ENCODE results near the gene FADD.
A peak's percentile ranks its signal among the peaks of the same experiment; 100 is the strongest.
"Not testable (repeated sequence)": the region's sequence is repeated elsewhere in the genome, so short reads cannot be mapped to it uniquely, and the experiment has no call there.

The FADD gene

GRCh38 chr11:70207531-70208131, 4.5 kb downstream of the FADD start:
- DNase-seq (ENCODE audit: low read depth), result no peak
- no peak for TF ChIP-seq CTCF (IDR thresholded peaks at IDR 0.05; ENCODE audit: low read length, missing control alignments)
- no peak overlapping the region for H3K4me3 ChIP-seq (replicated peaks; ENCODE audit: low read depth, low read length)

GRCh38 chr11:70209391-70209912, 6.4 kb downstream of the FADD start:
- DNase-seq (ENCODE audit: low read depth), result no peak
- H3K4me3 ChIP-seq (replicated peaks; ENCODE audit: low read depth, low read length), result no peak overlapping the region
- TF ChIP-seq CTCF (IDR thresholded peaks at IDR 0.05; ENCODE audit: low read length, missing control alignments), result no peak

GRCh38 chr11:70210051-70210501, 7.0 kb downstream of the FADD start:
- TF ChIP-seq CTCF (IDR thresholded peaks at IDR 0.05; ENCODE audit: low read length, missing control alignments), result no peak
- no peak overlapping the region for H3K4me3 ChIP-seq (replicated peaks; ENCODE audit: low read depth, low read length)
- DNase-seq (ENCODE audit: low read depth), result peak; percentile 66

GRCh38 chr11:70210530-70210929, 7.4 kb downstream of the FADD start:
- no peak for DNase-seq (ENCODE audit: low read depth)
- no peak for TF ChIP-seq CTCF (IDR thresholded peaks at IDR 0.05; ENCODE audit: low read length, missing control alignments)
- H3K4me3 ChIP-seq (replicated peaks; ENCODE audit: low read depth, low read length), result no peak overlapping the region

- no peak for DNase-seq (ENCODE audit: low read depth)
- H3K4me3 ChIP-seq (replicated peaks; ENCODE audit: low read depth, low read length), result no peak overlapping the region
- no peak for TF ChIP-seq CTCF (IDR thresholded peaks at IDR 0.05; ENCODE audit: low read length, missing control alignments)
These were observed 9.2 kb downstream of the FADD start for GRCh38 chr11:70212227-70212811.

- DNase-seq (ENCODE audit: low read depth); H3K4me3 ChIP-seq (replicated peaks; ENCODE audit: low read depth, low read length): not testable (repeated sequence)
These were observed 14.3 kb downstream of the FADD start for GRCh38 chr11:70217388-70217787.

- H3K4me3 ChIP-seq (replicated peaks; ENCODE audit: low read depth, low read length); DNase-seq (ENCODE audit: low read depth): not testable (repeated sequence)
These were observed 15.0 kb downstream of the FADD start for GRCh38 chr11:70218076-70218475.

- no peak overlapping the region for H3K4me3 ChIP-seq (replicated peaks; ENCODE audit: low read depth, low read length)
- no peak for TF ChIP-seq CTCF (IDR thresholded peaks at IDR 0.05; ENCODE audit: low read length, missing control alignments)
- no peak for DNase-seq (ENCODE audit: low read depth)
These were observed 17.0 kb downstream of the FADD start for GRCh38 chr11:70220136-70220535.
